HEK293 (cell line): Measurements from ENCODE around the gene GPR153.
"Not testable (repeated sequence)": the region's sequence is repeated elsewhere in the genome, so short reads cannot be mapped to it uniquely, and the experiment has no call there.

Source experiments
- CTCF ChIA-PET: fragments of 350-600 bp; formaldehyde crosslinking; extraction: SDS; loops from one replicate; lab custom pipeline; 2021; ENCODE audit warnings: antibody characterized with exemption; lab: Yijun Ruan, JAX
- POLR2A ChIA-PET: fragments of 300-600 bp; formaldehyde crosslinking; extraction: SDS; loops from one replicate; lab custom pipeline; 2020; ENCODE audit warnings: antibody characterized with exemption, inconsistent platforms; lab: Yijun Ruan, JAX
- H3K27ac ChIP-seq: fragments of 200-500 bp; sonication (Bioruptor generic); 2 replicates; pipeline ENCODE4 v1.5.1; 2014; ENCODE audit warnings: low read depth, low read length, control low read depth, inconsistent platforms; ENCODE audit errors: extremely low read depth
- H3K36me3 ChIP-seq, 2 experiments: fragments of 200-500 bp in 1 of 2; sonication (Bioruptor generic) in 1 of 2; 1 replicate in 1 of 2; 2 replicates in 1 of 2; pipeline ENCODE4 v1.5.1; 2014 to 2017; ENCODE audit warnings: inconsistent platforms in 2 of 2, low read length in 2 of 2; ENCODE audit not compliant: control insufficient read depth in 2 of 2, insufficient read depth in 1 of 2
- H3K4me1 ChIP-seq: fragments of 200-500 bp; sonication (Bioruptor generic); 2 replicates; pipeline ENCODE4 v1.5.1; 2014; ENCODE audit warnings: mild to moderate bottlenecking, low read length, inconsistent platforms; ENCODE audit not compliant: control insufficient read depth, insufficient read depth
- H3K4me3 ChIP-seq: 2 replicates; pipeline ENCODE4 v1.5.1; 2011; ENCODE audit warnings: low read depth, mild to moderate bottlenecking, control low read depth, low read length, moderate library complexity
- H3K9me3 ChIP-seq: fragments of 200-500 bp; sonication (Bioruptor generic); 2 replicates; pipeline ENCODE4 v1.5.1; 2014; ENCODE audit warnings: low read depth, low read length, inconsistent platforms; ENCODE audit not compliant: control insufficient read depth, insufficient read depth
- SCRT1 ChIP-seq: fragments of 450-650 bp; formaldehyde crosslinking; IDR thresholded peaks from 2 replicates; pipeline ENCODE4 v1.5.1; 2016; ENCODE audit warnings: missing biosample characterization, missing genetic modification characterization, borderline replicate concordance
- SCRT2 ChIP-seq: fragments of 450-650 bp; formaldehyde crosslinking; IDR thresholded peaks from 2 replicates; pipeline ENCODE4 v1.5.1; 2016; ENCODE audit warnings: missing biosample characterization, missing genetic modification characterization
- SP3 ChIP-seq: fragments of 450-650 bp; formaldehyde crosslinking; IDR thresholded peaks from 2 replicates; pipeline ENCODE4 v1.5.1; 2016; ENCODE audit warnings: missing biosample characterization, missing genetic modification characterization
- ZBTB10 ChIP-seq: fragments of 450-650 bp; formaldehyde crosslinking; IDR thresholded peaks from 2 replicates; pipeline ENCODE4 v1.5.1; 2016; ENCODE audit warnings: missing biosample characterization, missing genetic modification characterization
- ZBTB48 ChIP-seq: fragments of 450-650 bp; formaldehyde crosslinking; IDR thresholded peaks from 2 replicates; pipeline ENCODE4 v1.5.1; 2016; ENCODE audit warnings: missing biosample characterization, missing genetic modification characterization
- ZNF391 ChIP-seq: fragments of 450-650 bp; formaldehyde crosslinking; IDR thresholded peaks from 2 replicates; pipeline ENCODE4 v1.5.1; 2016; ENCODE audit warnings: low read depth, missing biosample characterization, missing genetic modification characterization, borderline replicate concordance
- ZNF473 ChIP-seq: fragments of 450-650 bp; formaldehyde crosslinking; IDR thresholded peaks from 2 replicates; pipeline ENCODE4 v1.5.1; 2017; ENCODE audit warnings: missing biosample characterization, missing genetic modification characterization
- ZNF530 ChIP-seq: fragments of 450-650 bp; formaldehyde crosslinking; IDR thresholded peaks from 2 replicates; pipeline ENCODE4 v1.5.1; 2016; ENCODE audit warnings: low read depth, missing biosample characterization, missing genetic modification characterization
- ZNF558 ChIP-seq: fragments of 450-650 bp; formaldehyde crosslinking; IDR thresholded peaks from 2 replicates; pipeline ENCODE4 v1.5.1; 2016; ENCODE audit warnings: missing biosample characterization, missing genetic modification characterization
- TF ChIP-seq, protein P1 (sequence below): fragments of 450-650 bp; formaldehyde crosslinking; IDR thresholded peaks from 2 replicates; pipeline ENCODE4 v1.5.1; 2016; ENCODE audit warnings: missing biosample characterization, missing genetic modification characterization
- TF ChIP-seq, protein P2 (sequence below): fragments of 450-650 bp; formaldehyde crosslinking; IDR thresholded peaks from 2 replicates; pipeline ENCODE4 v1.5.1; 2016; ENCODE audit warnings: missing biosample characterization, missing genetic modification characterization, borderline replicate concordance
- TF ChIP-seq, protein P3 (sequence below): fragments of 450-650 bp; formaldehyde crosslinking; IDR thresholded peaks from 2 replicates; pipeline ENCODE4 v1.5.1; 2016; ENCODE audit warnings: missing biosample characterization, missing genetic modification characterization

The GPR153 gene

GRCh38 chr1:6308449-6308848 is 47.6 kb upstream of the GPR153 start (continued):
- no peak for TF ChIP-seq ZBTB10 (tag by site-specific recombination)
- TF ChIP-seq, protein P1, sequence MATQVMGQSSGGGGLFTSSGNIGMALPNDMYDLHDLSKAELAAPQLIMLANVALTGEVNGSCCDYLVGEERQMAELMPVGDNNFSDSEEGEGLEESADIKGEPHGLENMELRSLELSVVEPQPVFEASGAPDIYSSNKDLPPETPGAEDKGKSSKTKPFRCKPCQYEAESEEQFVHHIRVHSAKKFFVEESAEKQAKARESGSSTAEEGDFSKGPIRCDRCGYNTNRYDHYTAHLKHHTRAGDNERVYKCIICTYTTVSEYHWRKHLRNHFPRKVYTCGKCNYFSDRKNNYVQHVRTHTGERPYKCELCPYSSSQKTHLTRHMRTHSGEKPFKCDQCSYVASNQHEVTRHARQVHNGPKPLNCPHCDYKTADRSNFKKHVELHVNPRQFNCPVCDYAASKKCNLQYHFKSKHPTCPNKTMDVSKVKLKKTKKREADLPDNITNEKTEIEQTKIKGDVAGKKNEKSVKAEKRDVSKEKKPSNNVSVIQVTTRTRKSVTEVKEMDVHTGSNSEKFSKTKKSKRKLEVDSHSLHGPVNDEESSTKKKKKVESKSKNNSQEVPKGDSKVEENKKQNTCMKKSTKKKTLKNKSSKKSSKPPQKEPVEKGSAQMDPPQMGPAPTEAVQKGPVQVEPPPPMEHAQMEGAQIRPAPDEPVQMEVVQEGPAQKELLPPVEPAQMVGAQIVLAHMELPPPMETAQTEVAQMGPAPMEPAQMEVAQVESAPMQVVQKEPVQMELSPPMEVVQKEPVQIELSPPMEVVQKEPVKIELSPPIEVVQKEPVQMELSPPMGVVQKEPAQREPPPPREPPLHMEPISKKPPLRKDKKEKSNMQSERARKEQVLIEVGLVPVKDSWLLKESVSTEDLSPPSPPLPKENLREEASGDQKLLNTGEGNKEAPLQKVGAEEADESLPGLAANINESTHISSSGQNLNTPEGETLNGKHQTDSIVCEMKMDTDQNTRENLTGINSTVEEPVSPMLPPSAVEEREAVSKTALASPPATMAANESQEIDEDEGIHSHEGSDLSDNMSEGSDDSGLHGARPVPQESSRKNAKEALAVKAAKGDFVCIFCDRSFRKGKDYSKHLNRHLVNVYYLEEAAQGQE (tag by site-specific recombination): no peak
- TF ChIP-seq, protein P2, sequence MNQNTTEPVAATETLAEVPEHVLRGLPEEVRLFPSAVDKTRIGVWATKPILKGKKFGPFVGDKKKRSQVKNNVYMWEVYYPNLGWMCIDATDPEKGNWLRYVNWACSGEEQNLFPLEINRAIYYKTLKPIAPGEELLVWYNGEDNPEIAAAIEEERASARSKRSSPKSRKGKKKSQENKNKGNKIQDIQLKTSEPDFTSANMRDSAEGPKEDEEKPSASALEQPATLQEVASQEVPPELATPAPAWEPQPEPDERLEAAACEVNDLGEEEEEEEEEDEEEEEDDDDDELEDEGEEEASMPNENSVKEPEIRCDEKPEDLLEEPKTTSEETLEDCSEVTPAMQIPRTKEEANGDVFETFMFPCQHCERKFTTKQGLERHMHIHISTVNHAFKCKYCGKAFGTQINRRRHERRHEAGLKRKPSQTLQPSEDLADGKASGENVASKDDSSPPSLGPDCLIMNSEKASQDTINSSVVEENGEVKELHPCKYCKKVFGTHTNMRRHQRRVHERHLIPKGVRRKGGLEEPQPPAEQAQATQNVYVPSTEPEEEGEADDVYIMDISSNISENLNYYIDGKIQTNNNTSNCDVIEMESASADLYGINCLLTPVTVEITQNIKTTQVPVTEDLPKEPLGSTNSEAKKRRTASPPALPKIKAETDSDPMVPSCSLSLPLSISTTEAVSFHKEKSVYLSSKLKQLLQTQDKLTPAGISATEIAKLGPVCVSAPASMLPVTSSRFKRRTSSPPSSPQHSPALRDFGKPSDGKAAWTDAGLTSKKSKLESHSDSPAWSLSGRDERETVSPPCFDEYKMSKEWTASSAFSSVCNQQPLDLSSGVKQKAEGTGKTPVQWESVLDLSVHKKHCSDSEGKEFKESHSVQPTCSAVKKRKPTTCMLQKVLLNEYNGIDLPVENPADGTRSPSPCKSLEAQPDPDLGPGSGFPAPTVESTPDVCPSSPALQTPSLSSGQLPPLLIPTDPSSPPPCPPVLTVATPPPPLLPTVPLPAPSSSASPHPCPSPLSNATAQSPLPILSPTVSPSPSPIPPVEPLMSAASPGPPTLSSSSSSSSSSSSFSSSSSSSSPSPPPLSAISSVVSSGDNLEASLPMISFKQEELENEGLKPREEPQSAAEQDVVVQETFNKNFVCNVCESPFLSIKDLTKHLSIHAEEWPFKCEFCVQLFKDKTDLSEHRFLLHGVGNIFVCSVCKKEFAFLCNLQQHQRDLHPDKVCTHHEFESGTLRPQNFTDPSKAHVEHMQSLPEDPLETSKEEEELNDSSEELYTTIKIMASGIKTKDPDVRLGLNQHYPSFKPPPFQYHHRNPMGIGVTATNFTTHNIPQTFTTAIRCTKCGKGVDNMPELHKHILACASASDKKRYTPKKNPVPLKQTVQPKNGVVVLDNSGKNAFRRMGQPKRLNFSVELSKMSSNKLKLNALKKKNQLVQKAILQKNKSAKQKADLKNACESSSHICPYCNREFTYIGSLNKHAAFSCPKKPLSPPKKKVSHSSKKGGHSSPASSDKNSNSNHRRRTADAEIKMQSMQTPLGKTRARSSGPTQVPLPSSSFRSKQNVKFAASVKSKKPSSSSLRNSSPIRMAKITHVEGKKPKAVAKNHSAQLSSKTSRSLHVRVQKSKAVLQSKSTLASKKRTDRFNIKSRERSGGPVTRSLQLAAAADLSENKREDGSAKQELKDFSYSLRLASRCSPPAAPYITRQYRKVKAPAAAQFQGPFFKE: no peak
- TF ChIP-seq ZBTB48 (tag by site-specific recombination): no peak
- TF ChIP-seq, all 188 proteins: peak for 2

DNA sequence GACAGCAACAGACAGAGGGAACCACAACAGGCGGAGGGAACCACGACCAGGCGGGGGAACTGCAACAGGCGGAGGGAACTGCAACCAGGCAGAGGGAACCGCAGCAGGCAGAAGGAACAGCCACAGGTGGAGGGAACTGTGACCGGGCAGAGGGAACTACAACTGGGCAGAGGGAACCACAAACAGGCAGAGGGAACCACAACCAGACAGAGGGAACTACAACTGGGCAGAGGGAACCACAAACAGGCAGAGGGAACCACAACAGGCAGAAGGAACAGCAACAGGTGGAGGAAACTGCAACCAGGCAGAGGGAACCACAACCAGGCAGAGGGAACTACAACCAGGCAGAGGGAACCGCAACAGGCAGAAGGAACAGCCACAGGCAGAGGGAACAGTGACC is 46.8 kb upstream of the GPR153 start:
- TF ChIP-seq SCRT2 (tag by site-specific recombination) (peak; percentile 93), SCRT1 (tag by site-specific recombination) (peak; percentile 98)
- H3K9me3 ChIP-seq, POLR2A ChIA-PET, H3K4me3 ChIP-seq, CTCF ChIA-PET, H3K4me1 ChIP-seq, H3K27ac ChIP-seq: not testable (repeated sequence)
- peaks cover 0 to 53% of the 10 kb centered on the region in 2 experiments; a peak in 1 of 3 replicates for H3K36me3 ChIP-seq

DNA sequence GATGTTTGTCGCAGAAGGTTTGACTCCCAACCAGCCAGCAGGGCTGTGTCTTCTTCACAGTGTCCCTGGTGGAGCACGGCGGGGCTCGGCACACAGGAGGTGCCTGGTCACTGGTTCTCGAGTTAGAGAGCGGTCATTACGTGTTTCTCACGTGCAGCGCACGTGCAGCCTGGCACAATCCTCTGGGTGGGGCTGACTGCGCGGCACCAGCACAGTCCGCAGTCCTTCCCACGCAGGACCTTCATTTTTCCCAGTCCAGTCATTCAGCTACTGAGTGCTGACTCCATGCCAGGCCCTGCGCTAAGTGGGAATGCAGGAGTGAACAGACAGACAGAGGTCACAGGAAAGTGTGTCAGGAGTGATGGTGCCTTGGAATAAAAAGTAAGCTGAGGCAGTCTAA is 46.2 kb upstream of the GPR153 start:
- POLR2A ChIA-PET: no interaction called here
- H3K4me3 ChIP-seq: no peak overlapping the region
- CTCF ChIA-PET: no interaction called here
- H3K27ac ChIP-seq: no peak overlapping the region
- H3K36me3 ChIP-seq: peaks cover 0 to 59% of the 10 kb centered on the region in 2 experiments; a peak in 1 of 3 replicates
- H3K4me1 ChIP-seq: no peaks in the 10 kb centered on the region
- H3K9me3 ChIP-seq: no peaks in the 10 kb centered on the region
- TF ChIP-seq ZNF473 (tag by site-specific recombination) (no peak), ZNF558 (no peak), SP3 (no peak), ZNF530 (tag by site-specific recombination) (no peak), ZNF391 (tag by site-specific recombination) (no peak)
- TF ChIP-seq, protein P3, sequence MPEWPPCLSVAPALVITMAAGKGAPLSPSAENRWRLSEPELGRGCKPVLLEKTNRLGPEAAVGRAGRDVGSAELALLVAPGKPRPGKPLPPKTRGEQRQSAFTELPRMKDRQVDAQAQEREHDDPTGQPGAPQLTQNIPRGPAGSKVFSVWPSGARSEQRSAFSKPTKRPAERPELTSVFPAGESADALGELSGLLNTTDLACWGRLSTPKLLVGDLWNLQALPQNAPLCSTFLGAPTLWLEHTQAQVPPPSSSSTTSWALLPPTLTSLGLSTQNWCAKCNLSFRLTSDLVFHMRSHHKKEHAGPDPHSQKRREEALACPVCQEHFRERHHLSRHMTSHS (tag by site-specific recombination): no peak
